Endothelial cell of umbilical vein (primary cell): Measurements from ENCODE around the gene ETV6. TPM values are rescaled to one million over a fixed set of nuclear protein-coding genes. Genes with fewer than 3 reads are reported as not detected.

ENCODE experiments used
- BruUV-seq: library from RNA; stranded (reverse); fragments of 400-500 nt; replicated peaks from 2 replicates; lab custom pipeline; 2021; lab: Mats Ljungman, UMichigan
- CTCF ChIA-PET: fragments of 300-600, 350-600 bp; sonication (Branson Sonifier 250); formaldehyde crosslinking; loops from one replicate; lab custom pipeline; 2021; ENCODE audit warnings: antibody characterized with exemption, inconsistent platforms; lab: Charles Lee
- POLR2A ChIA-PET: fragments of 300-600, 350-600 bp; sonication (Branson Sonifier 250); formaldehyde crosslinking; loops from one replicate; lab custom pipeline; 2021; ENCODE audit warnings: antibody characterized with exemption, inconsistent platforms; lab: Charles Lee
- DNase-seq: peaks from one replicate; pipeline ENCODE4 v3.0.0-alpha.2; 2011; ENCODE audit warnings: low read depth, low spot score
- FAIRE-seq: peaks from 2 replicates; lab custom pipeline; 2011; peaks lifted over from hg19 to GRCh38; lab: Jason Lieb, UNC
- H2AFZ ChIP-seq: 2 replicates; pipeline ENCODE4 v1.6.0; 2012; ENCODE audit warnings: low read depth, low read length, control low read depth, inconsistent platforms
- H3K27ac ChIP-seq: 2 replicates; pipeline ENCODE4 v1.5.1; 2011; ENCODE audit warnings: low read depth, mild to moderate bottlenecking, control low read depth, low read length, moderate library complexity; ENCODE audit not compliant: insufficient read depth
- H3K27me3 ChIP-seq, 2 experiments: 2 replicates each; pipeline versions ENCODE4 v1.6.0 to v1.6.1; 2011; ENCODE audit warnings: low read length in 2 of 2, mixed read lengths in 1 of 2; ENCODE audit not compliant: control insufficient read depth in 2 of 2, insufficient read depth in 2 of 2
- H3K36me3 ChIP-seq, 2 experiments: 2 replicates in 1 of 2; 3 replicates in 1 of 2; pipeline ENCODE4 v1.5.1; 2011; ENCODE audit warnings: low read length in 2 of 2, mild to moderate bottlenecking in 1 of 2, moderate library complexity in 1 of 2; ENCODE audit not compliant: control insufficient read depth in 2 of 2, insufficient read depth in 2 of 2; ENCODE audit errors: extremely low read depth in 1 of 2
- H3K4me1 ChIP-seq: 3 replicates; pipeline ENCODE4 v1.5.1; 2011; ENCODE audit warnings: mild to moderate bottlenecking, low read length; ENCODE audit not compliant: control insufficient read depth, insufficient read depth; ENCODE audit errors: extremely low read depth
- H3K4me2 ChIP-seq: 2 replicates; pipeline ENCODE4 v1.6.1; 2011; ENCODE audit warnings: low read length, control low read depth, mixed read lengths; ENCODE audit not compliant: insufficient read depth
- H3K4me3 ChIP-seq, 3 experiments: fragments of 200-600 bp in 1 of 3; sonication (generic), shearing (Covaris generic) in 1 of 3; replicated peaks in 1 of 3; 2 replicates each; pipeline ENCODE4 v1.5.1; 2011 to 2016; ENCODE audit warnings: control low read depth in 3 of 3, low read length in 3 of 3, mild to moderate bottlenecking in 2 of 3, inconsistent platforms in 1 of 3, low read depth in 1 of 3, moderate library complexity in 1 of 3; ENCODE audit not compliant: insufficient read depth in 1 of 3
- H3K79me2 ChIP-seq: 2 replicates; pipeline ENCODE4 v1.6.0; 2012; ENCODE audit warnings: low read length, inconsistent platforms; ENCODE audit not compliant: control insufficient read depth, insufficient read depth
- H3K9ac ChIP-seq: replicated peaks from 2 replicates; pipeline ENCODE3; 2011; ENCODE audit warnings: low read length, control low read depth; ENCODE audit not compliant: insufficient read depth; ENCODE audit errors: extremely low read depth
- H3K9me1 ChIP-seq: replicated peaks from 3 replicates; pipeline ENCODE4 v1.6.0; 2011; ENCODE audit warnings: mild to moderate bottlenecking, low read length; ENCODE audit not compliant: control insufficient read depth, insufficient read depth; ENCODE audit errors: extremely low read depth
- H3K9me3 ChIP-seq: replicated peaks from 2 replicates; pipeline ENCODE4 v1.5.1; 2012; ENCODE audit warnings: low read length, inconsistent platforms; ENCODE audit not compliant: control insufficient read depth, insufficient read depth
- H4K20me1 ChIP-seq: replicated peaks from 2 replicates; pipeline ENCODE3; 2011; ENCODE audit warnings: mild to moderate bottlenecking, low read length; ENCODE audit not compliant: control insufficient read depth, insufficient read depth; ENCODE audit errors: extremely low read depth
- EZH2 ChIP-seq: IDR thresholded peaks from 2 replicates; pipeline ENCODE4 v1.6.1; 2012; ENCODE audit warnings: borderline replicate concordance, low read depth, mild to moderate bottlenecking, moderate library complexity, low read length, inconsistent platforms; ENCODE audit not compliant: severe bottlenecking
- FOS ChIP-seq: IDR thresholded peaks from 2 replicates; pipeline ENCODE4 v1.6.1; 2011; ENCODE audit warnings: mild to moderate bottlenecking, low read length, moderate library complexity, borderline replicate concordance; ENCODE audit not compliant: insufficient read depth
- GATA2 ChIP-seq: IDR thresholded peaks from 2 replicates; pipeline ENCODE4 v1.7.0; 2011; ENCODE audit warnings: low read depth, mild to moderate bottlenecking, moderate library complexity, mixed read lengths, low read length; ENCODE audit not compliant: insufficient read length, insufficient read depth
- JUN ChIP-seq: IDR thresholded peaks from 2 replicates; pipeline ENCODE4 v1.6.1; 2011; ENCODE audit warnings: borderline replicate concordance, low read depth; ENCODE audit not compliant: insufficient read length, insufficient read depth
- MYC ChIP-seq: IDR thresholded peaks from one replicate; pipeline ENCODE4 v1.6.1; 2011; ENCODE audit warnings: mild to moderate bottlenecking, low read depth, low read length
- POLR2A ChIP-seq: IDR thresholded peaks from 2 replicates; pipeline ENCODE4 v1.6.1; 2012; ENCODE audit warnings: low read depth, mild to moderate bottlenecking, control low read depth, low read length
- POLR2AphosphoS5 ChIP-seq: IDR thresholded peaks from 2 replicates; pipeline ENCODE4 v1.6.1; 2012; ENCODE audit warnings: low read depth, mild to moderate bottlenecking, control low read depth, low read length, moderate library complexity; ENCODE audit not compliant: insufficient read depth
- dilution Hi-C: fragments of 300-500 bp; cut with MboI; formaldehyde crosslinking; loops from one replicate; pipeline ENCODE4 v1.15.0; 2019; ENCODE audit warnings: low sequenced_read_pairs; ENCODE audit not compliant: extremely low pct_ligation_motif_present
- intact Hi-C: fragments of 100-400 bp; cut with micrococcal nuclease; formaldehyde crosslinking; loops from one replicate; pipeline ENCODE4 v1.10.0; 2022
- polyA plus RNA-seq, 4 experiments: library from polyadenylated mRNA; depleted of rRNA in 3 of 4; stranded (reverse) in 3 of 4; unstranded in 1 of 4; fragments of >200 nt; gene quantifications; 2 replicates each; pipeline versions ENCODE4 v1.2.1 to v1.2.3, GENCODE V29; 2011 to 2012; ENCODE audit warnings: missing spikeins in 1 of 4
- total RNA-seq: library from RNA; stranded (reverse); gene quantifications from 2 replicates; pipeline ENCODE4 v1.2.3, GENCODE V29; 2021
- TF ChIP-seq, protein P1 (sequence below), 2 donors: IDR thresholded peaks; 1 replicate in 1 of 2; 2 replicates in 1 of 2; pipeline ENCODE4 v1.5.1; 2011; ENCODE audit warnings: low read length in 2 of 2, mild to moderate bottlenecking in 2 of 2, moderate library complexity in 2 of 2, control low read depth in 1 of 2, inconsistent platforms in 1 of 2, low read depth in 1 of 2; ENCODE audit not compliant: insufficient read depth in 1 of 2; ENCODE audit errors: extremely low read depth in 1 of 2
- TF ChIP-seq, protein P2 (sequence below): IDR thresholded peaks from 2 replicates; pipeline ENCODE4 v1.6.1; 2011; ENCODE audit not compliant: insufficient read depth, insufficient read length

The ETV6 gene
- total and polyA plus RNA-seq, 2 donors (not counting 3 experiments of a cell fraction or from before 2014, with no cell fraction given) = 15.9 to 57.1 TPM

DNA sequence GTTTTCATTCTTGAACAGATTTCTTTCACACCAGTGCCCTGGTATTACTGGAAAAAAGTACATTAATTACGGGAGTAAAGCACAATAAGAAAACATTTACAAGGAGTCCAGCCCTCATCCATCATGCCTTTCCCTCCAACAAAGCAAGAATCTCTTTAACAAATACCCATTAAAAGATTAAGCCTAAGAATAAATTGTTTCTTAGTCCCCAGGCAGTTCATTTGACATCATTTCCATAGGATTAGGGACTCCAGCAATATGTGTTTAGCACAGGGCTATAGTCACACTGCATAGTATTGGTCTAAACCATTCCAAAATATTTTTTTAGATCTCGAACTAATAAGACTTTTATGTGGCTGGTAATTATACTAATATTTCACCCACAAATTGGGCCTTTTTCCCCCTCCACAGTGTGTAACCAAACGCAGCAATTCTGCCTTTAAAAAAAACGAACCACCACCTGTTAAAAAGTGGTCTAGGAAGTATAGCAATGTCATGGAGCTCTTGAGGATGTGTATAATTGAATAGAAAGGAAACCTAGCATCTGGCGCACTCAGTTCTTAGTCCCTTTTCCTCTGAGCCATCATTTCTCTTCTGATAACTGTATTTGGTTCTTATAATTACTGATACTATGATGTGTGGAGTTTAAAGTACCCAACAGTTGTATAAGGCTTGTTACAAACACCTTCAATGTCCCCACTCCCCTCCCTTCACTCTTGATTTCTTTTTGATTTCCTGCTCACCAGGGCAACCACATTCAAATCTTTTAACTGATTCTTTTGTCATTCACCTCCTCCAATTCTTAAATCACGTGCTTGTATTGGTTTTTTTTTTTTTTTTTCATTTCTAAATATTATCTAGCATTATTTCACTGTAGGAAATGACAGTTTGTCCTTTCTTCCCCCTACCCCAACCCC, 138.7 kb downstream of the ETV6 start:
- H3K27ac ChIP-seq = no peak overlapping the region
- no peaks in the 10 kb centered on the region for H3K27me3 ChIP-seq
- dilution Hi-C loops (no loop called here), intact Hi-C loops (no loop called here)
- no peak overlapping the region for H2AFZ ChIP-seq
- POLR2A ChIA-PET = interaction anchor here (0.6 kb wide), 1 partner anchor 202 kb away, joined by 3 read pairs; no protein-coding TSS in a partner anchor
- H4K20me1 ChIP-seq = no peaks in the 10 kb centered on the region
- no peak for TF ChIP-seq GATA2
- TF ChIP-seq, protein P1, sequence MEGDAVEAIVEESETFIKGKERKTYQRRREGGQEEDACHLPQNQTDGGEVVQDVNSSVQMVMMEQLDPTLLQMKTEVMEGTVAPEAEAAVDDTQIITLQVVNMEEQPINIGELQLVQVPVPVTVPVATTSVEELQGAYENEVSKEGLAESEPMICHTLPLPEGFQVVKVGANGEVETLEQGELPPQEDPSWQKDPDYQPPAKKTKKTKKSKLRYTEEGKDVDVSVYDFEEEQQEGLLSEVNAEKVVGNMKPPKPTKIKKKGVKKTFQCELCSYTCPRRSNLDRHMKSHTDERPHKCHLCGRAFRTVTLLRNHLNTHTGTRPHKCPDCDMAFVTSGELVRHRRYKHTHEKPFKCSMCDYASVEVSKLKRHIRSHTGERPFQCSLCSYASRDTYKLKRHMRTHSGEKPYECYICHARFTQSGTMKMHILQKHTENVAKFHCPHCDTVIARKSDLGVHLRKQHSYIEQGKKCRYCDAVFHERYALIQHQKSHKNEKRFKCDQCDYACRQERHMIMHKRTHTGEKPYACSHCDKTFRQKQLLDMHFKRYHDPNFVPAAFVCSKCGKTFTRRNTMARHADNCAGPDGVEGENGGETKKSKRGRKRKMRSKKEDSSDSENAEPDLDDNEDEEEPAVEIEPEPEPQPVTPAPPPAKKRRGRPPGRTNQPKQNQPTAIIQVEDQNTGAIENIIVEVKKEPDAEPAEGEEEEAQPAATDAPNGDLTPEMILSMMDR (IDR thresholded peaks at IDR 0.05; ENCODE audit: extremely low read depth in 1 of 2, insufficient read depth in 1 of 2, low read depth in 1 of 2, low read length in 2 of 2) = no peak
- TF ChIP-seq MYC = no peak
- no peak for TF ChIP-seq JUN
- no peak for TF ChIP-seq POLR2A
- TF ChIP-seq, protein P2, sequence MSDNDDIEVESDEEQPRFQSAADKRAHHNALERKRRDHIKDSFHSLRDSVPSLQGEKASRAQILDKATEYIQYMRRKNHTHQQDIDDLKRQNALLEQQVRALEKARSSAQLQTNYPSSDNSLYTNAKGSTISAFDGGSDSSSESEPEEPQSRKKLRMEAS = no peak
- TF ChIP-seq POLR2AphosphoS5 = no peak
- no peak for TF ChIP-seq EZH2
- no peak for TF ChIP-seq FOS
- no peaks in the 10 kb centered on the region for H3K36me3 ChIP-seq
- FAIRE-seq (no peak), DNase-seq (no peak)
- CTCF ChIA-PET = no interaction called here
- H3K9me3 ChIP-seq = no peaks in the 10 kb centered on the region
- H3K9ac ChIP-seq = no peak overlapping the region
- no peak overlapping the region for H3K4me3 ChIP-seq
- H3K4me2 ChIP-seq = no peak overlapping the region
- peaks cover 4% of the 10 kb centered on the region for H3K4me1 ChIP-seq
- no TSS peak for BruUV-seq
- peaks cover 48% of the 10 kb centered on the region for H3K79me2 ChIP-seq
- no peaks in the 10 kb centered on the region for H3K9me1 ChIP-seq
